Adrenal gland (tissue), 12 donors: Measurements from ENCODE around the gene VTN. TPM values are rescaled to one million over a fixed set of nuclear protein-coding genes. Genes with fewer than 3 reads are reported as not detected.

ENCODE experiments used
- DNase-seq, 7 donors: peaks; one replicate each; pipeline ENCODE4 v3.0.0-alpha.2; 2019 to 2020
- H3K27ac ChIP-seq, 5 donors: fragments of 200-600 bp; sonication (generic) in 4 of 5; 1 replicate in 3 of 5; 2 replicates in 2 of 5; pipeline versions ENCODE4 v1.5.1 to v1.8.0; 2016 to 2020; ENCODE audit warnings: mild to moderate bottlenecking in 1 of 5
- H3K27me3 ChIP-seq: fragments of 200-600 bp; 2 replicates; pipeline ENCODE4 v1.8.0; 2021
- H3K36me3 ChIP-seq, 2 donors: fragments of 200-600 bp; replicated peaks in 1 of 2; 1 replicate in 1 of 2; 2 replicates in 1 of 2; pipeline versions ENCODE4 v1.5.1 to v1.8.0; 2018 to 2022
- H3K4me1 ChIP-seq, 2 donors: fragments of 200-600 bp; replicated peaks in 1 of 2; 1 replicate in 1 of 2; 2 replicates in 1 of 2; pipeline versions ENCODE4 v1.5.1 to v1.8.0; 2018 to 2021
- H3K4me3 ChIP-seq, 4 donors: fragments of 200-600 bp; sonication (generic) in 3 of 4; one replicate each; pipeline ENCODE4 v1.5.1; 2016 to 2018
- H3K9me3 ChIP-seq, 3 donors: fragments of 200-600 bp; sonication (generic) in 1 of 3; replicated peaks in 1 of 3; 1 replicate in 2 of 3; 2 replicates in 1 of 3; pipeline versions ENCODE4 v1.5.1 to v1.8.0; 2016 to 2021
- POLR2A ChIP-seq, 2 donors: fragments of 450-650 bp; IDR thresholded peaks; one replicate each; pipeline ENCODE4 v1.6.1; 2017; ENCODE audit warnings: antibody characterized with exemption in 2 of 2, mild to moderate bottlenecking in 2 of 2, moderate library complexity in 1 of 2
- WGBS, 4 donors: extraction: QIAGEN DNeasy Blood & Tissue Kit in 2 of 4; methylation state at CpG; one replicate each; pipeline versions ENCODE4 v1.1.5 to v1.1.7; 2013 to 2017; 5-methylcytosine and 5-hydroxymethylcytosine counted together
- intact Hi-C, 2 donors: fragments of 100-400 bp; cut with DNase I; formaldehyde crosslinking; loops; one replicate each; pipeline versions ENCODE4 v1.14.1 to v1.15.0; 2022 to 2023
- polyA plus RNA-seq, 3 donors: library from polyadenylated mRNA; stranded (reverse); fragments of 200-250 nt in 2 of 3; fragments of 350-450 nt in 1 of 3; fragmentation: Illumina TruSeq in 1 of 3; extraction: RNeasy Lipid Tissue Mini Kit (QIAGEN cat#74804) in 1 of 3; gene quantifications; one replicate each; pipeline ENCODE4 v1.2.3, GENCODE V29; 2013 to 2014
- total RNA-seq, 9 donors: library from RNA; depleted of rRNA in 4 of 9; stranded (reverse); fragments of >200 nt in 4 of 9; fragments of 120-200 nt in 1 of 9; fragmentation: NEBNext Ultra II Directional in 1 of 9; extraction: Animal tissue kit (Norgen Biotek cat#: 25700) in 1 of 9; gene quantifications; one replicate each; pipeline versions ENCODE4 v1.1.0 to v1.2.4, GENCODE V29; 2013 to 2023
- TF ChIP-seq, protein P1 (sequence below), 6 experiments: fragments of 450-650 bp in 4 of 6; fragments of 200-600 bp in 2 of 6; sonication (generic) in 1 of 6; IDR thresholded peaks; 1 replicate in 5 of 6; 2 replicates in 1 of 6; pipeline versions ENCODE4 v1.5.1 to v1.8.0; 2016 to 2021; ENCODE audit warnings: antibody characterized with exemption in 6 of 6, mild to moderate bottlenecking in 2 of 6, moderate library complexity in 1 of 6
- donor health status: healthy with polysubstance abuse.
- donor health status: Bipolar disorder and iron deficiency.
- donor health status: DM: yes; HTN: yes; CAD: no.
- donor health status: DM: no; HTN: no; CAD: no.
- donor health status: DM: no; HTN: no; CAD: no.
- donor health status: DM: yes; HTN: yes; CAD: no.

VTN gene
- total and polyA plus RNA-seq, 12 donors = 5.5 to 470 (median 180) TPM

DNA sequence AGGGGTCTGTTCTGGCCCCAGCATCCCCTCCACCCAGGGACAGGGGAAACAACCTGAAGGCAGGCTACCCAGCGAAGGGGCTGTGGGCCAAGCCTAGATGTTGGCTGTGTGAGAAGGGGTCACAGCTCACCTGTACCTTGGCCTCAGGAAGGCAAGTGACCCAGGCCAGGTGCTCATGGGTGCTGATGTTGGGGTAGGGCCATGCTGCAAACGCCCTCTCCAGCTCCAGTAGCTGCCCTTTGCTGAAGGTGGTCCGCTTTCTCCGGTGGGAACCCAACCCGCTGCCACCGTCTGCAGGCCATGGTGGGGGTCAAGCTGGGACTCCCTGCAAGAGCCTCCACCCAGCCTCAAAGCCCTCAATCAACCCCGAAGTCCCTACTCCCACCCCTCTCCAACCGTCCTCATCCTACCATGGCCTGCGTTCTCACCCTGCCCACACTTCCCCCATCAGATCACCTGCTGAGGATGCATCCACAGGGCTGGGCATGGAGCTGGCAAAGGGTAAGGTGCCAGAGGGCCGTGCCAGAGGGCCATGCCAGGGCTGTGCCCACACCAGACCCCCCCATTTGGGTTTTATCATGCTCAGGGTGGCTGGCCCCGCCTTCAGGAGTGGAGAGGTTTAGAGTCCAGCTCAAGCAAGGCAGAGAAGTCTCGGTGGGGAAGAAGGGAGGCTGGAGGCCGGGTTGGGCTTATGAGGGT lies 5.3 kb downstream of the VTN start, which contains the start of gene SEBOX:
TSS of gene SEBOX (minus strand) at position 535 of the 699 bp plus-strand sequence. CDS start at position 487, 48 bp downstream.
- Histone ChIP-seq H3K4me1 (peaks cover 5 to 6% of the 10 kb centered on the region in 2 donors), H3K4me3 (no peak within 1 kb of the TSS), H3K27ac (no peak within 1 kb of the TSS), H3K9me3 (no peaks in the 10 kb centered on the region), H3K27me3 (no peaks in the 10 kb centered on the region), H3K36me3 (peaks cover 0 to 47% of the 10 kb centered on the region in 2 donors)
- no peak for DNase-seq
- TF ChIP-seq, protein P1, sequence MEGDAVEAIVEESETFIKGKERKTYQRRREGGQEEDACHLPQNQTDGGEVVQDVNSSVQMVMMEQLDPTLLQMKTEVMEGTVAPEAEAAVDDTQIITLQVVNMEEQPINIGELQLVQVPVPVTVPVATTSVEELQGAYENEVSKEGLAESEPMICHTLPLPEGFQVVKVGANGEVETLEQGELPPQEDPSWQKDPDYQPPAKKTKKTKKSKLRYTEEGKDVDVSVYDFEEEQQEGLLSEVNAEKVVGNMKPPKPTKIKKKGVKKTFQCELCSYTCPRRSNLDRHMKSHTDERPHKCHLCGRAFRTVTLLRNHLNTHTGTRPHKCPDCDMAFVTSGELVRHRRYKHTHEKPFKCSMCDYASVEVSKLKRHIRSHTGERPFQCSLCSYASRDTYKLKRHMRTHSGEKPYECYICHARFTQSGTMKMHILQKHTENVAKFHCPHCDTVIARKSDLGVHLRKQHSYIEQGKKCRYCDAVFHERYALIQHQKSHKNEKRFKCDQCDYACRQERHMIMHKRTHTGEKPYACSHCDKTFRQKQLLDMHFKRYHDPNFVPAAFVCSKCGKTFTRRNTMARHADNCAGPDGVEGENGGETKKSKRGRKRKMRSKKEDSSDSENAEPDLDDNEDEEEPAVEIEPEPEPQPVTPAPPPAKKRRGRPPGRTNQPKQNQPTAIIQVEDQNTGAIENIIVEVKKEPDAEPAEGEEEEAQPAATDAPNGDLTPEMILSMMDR (IDR thresholded peaks at IDR 0.05) = no peak
- no peak for TF ChIP-seq POLR2A (IDR thresholded peaks at IDR 0.05)
- 89 to 94% (median 90%) methylated on average over 10 to 13 of the region's 13 CpGs for WGBS, 4 donors
- intact Hi-C loops = no loop called here

DNA sequence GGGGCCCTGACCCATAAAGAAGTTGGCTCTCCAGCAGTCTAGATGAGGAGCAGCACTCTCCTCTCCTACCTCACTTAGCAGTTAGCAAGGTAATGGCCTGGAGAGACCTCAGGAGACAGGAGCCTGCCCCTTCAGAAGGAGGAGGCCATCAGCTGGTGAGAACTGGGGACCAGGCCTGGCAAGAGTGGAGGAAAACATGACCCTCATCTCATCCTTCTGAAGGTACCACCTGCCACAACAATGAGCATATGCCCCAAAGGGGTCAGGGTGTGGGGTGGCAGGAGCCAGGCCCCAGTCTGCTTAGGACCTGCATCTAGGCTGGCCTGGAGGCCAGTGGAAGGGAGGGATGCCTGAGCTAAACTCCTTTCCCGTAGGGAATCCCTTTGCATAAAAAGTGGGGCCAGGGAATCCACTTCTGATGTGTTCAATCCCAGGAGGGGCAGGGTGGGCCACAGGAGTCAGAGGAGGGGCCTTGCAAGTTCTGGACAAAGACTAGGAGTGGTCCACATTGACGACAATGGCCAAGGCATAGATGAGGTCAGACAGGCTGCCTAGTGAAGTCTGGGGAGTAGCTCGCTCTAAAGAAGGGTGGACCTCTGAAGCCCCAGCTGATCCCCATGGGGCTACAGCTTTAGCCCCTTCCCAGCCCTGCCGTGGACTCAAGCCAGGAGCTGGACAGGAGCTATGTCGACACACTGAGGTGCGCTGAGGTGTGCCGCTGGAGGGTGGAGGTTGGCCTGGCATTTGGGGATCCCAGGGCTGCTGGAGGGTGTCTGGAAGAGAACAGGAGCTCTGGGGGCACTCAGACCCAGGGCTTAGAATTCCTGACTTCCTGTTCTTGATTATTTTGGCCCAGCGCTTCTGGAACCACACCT lies 6.1 kb downstream of the VTN start:
- Histone ChIP-seq H3K9me3 (no peaks in the 10 kb centered on the region), H3K27ac (no peak overlapping the region), H3K36me3 (peaks cover 0 to 55% of the 10 kb centered on the region in 2 donors), H3K27me3 (no peaks in the 10 kb centered on the region), H3K4me3 (no peak overlapping the region), H3K4me1 (no peaks in the 10 kb centered on the region)
- 83 to 91% (median 88%) methylated on average over 7 to 8 of the region's 8 CpGs for WGBS, 4 donors
- TF ChIP-seq, protein P1 (IDR thresholded peaks at IDR 0.05) = no peak
- TF ChIP-seq POLR2A (IDR thresholded peaks at IDR 0.05) = no peak
- DNase-seq = no peak
- intact Hi-C loops = no loop called here

- Histone ChIP-seq H3K27me3 (no peaks in the 10 kb centered on the region), H3K9me3 (no peaks in the 10 kb centered on the region), H3K4me1 (peaks cover 4 to 5% of the 10 kb centered on the region in 2 donors), H3K27ac (no peak overlapping the region), H3K4me3 (no peak overlapping the region), H3K36me3 (peaks cover 0 to 55% of the 10 kb centered on the region in 2 donors)
- TF ChIP-seq, protein P1 (IDR thresholded peaks at IDR 0.05) = no peak
- TF ChIP-seq POLR2A (IDR thresholded peaks at IDR 0.05) = no peak
- WGBS, 4 donors = 91 to 96% (median 93%) methylated on average over 5 of the region's 5 CpGs
- intact Hi-C loops = no loop called here
- no peak for DNase-seq
Measured at GRCh38 chr17:28363186-28363585, 6.9 kb downstream of the VTN start.

DNA sequence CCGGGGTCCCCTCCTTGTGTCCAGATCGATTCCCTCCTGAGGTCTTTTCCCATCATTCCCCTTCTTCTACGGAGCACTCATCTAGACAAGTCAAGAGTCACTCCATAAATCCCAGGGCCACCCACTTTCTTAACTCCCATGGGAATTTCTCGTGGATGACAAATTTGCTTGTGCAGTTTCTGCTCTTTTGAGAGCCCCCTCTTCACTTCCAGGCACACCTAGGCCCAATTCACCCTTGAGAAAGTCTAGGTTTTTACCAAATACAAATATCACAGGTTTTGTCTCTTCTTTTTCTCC lies 12.3 kb downstream of the VTN start:
- intact Hi-C loops = no loop called here
- peak overlapping the region in 4 of 5 donors; percentile 59 to 97 (median 90) for H3K27ac ChIP-seq
- H3K4me1 ChIP-seq = peaks cover 16 to 21% of the 10 kb centered on the region in 2 donors
- H3K9me3 ChIP-seq = no peaks in the 10 kb centered on the region
- 3 to 6% (median 3%) methylated on average over 4 of the region's 4 CpGs for WGBS, 4 donors
- peak overlapping the region; percentile 31 to 97 (median 70) for H3K4me3 ChIP-seq
- H3K36me3 ChIP-seq = peaks cover 0 to 67% of the 10 kb centered on the region in 2 donors
- TF ChIP-seq, protein P1 (IDR thresholded peaks at IDR 0.05) = no peak
- TF ChIP-seq POLR2A (IDR thresholded peaks at IDR 0.05) = no peak
- no peak for DNase-seq
- H3K27me3 ChIP-seq = no peaks in the 10 kb centered on the region
